Panc1 (cell line): ENCODE data around the gene MORN4.

Source experiments
- POLR2AphosphoS5 ChIP-seq: IDR thresholded peaks from 2 replicates; pipeline ENCODE4 v1.6.1; 2012; ENCODE audit warnings: mild to moderate bottlenecking, low read depth, low read length, moderate library complexity
- SIN3A ChIP-seq: IDR thresholded peaks from 2 replicates; pipeline ENCODE4 v1.6.1; 2012; ENCODE audit warnings: low read depth, mild to moderate bottlenecking, low read length, moderate library complexity, borderline replicate concordance; ENCODE audit not compliant: insufficient read depth
- TCF7L2 ChIP-seq: IDR thresholded peaks from 2 replicates; pipeline ENCODE4 v1.6.1; 2011; ENCODE audit warnings: mild to moderate bottlenecking, low read depth, low read length, inconsistent platforms
- TF ChIP-seq, protein P1 (sequence below): fragments of 450-650 bp; IDR thresholded peaks from 2 replicates; pipeline ENCODE4 v1.5.1; 2017; ENCODE audit warnings: mild to moderate bottlenecking
- TF ChIP-seq, protein P2 (sequence below), 2 experiments: IDR thresholded peaks; 2 replicates each; pipeline ENCODE4 v1.6.1; 2011 to 2012; ENCODE audit warnings: low read depth in 2 of 2, control low read depth in 1 of 2, low read length in 1 of 2, mild to moderate bottlenecking in 1 of 2, moderate library complexity in 1 of 2; ENCODE audit not compliant: insufficient read depth in 1 of 2

DNA sequence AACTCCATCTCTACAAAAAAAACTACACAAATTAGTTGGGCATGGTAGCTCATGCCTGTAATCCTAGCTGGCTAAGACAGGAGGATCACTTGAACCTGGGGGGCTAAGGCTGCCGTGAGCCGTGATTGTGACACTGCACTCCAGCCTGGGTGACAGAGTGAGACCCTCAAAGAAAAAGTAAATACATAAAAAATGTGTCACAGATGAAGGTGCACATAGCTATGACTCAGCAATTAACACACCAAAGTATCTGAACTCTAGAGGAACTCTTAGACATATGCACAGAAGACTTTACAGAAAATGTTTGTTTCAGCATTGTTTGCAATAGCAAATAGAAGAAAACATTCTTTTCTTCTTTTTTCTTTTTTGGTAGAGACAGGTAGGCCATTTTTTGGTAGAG is 35.5 kb downstream of the MORN4 start:
- TF ChIP-seq, protein P1, sequence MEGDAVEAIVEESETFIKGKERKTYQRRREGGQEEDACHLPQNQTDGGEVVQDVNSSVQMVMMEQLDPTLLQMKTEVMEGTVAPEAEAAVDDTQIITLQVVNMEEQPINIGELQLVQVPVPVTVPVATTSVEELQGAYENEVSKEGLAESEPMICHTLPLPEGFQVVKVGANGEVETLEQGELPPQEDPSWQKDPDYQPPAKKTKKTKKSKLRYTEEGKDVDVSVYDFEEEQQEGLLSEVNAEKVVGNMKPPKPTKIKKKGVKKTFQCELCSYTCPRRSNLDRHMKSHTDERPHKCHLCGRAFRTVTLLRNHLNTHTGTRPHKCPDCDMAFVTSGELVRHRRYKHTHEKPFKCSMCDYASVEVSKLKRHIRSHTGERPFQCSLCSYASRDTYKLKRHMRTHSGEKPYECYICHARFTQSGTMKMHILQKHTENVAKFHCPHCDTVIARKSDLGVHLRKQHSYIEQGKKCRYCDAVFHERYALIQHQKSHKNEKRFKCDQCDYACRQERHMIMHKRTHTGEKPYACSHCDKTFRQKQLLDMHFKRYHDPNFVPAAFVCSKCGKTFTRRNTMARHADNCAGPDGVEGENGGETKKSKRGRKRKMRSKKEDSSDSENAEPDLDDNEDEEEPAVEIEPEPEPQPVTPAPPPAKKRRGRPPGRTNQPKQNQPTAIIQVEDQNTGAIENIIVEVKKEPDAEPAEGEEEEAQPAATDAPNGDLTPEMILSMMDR = no peak
- no peak for TF ChIP-seq POLR2AphosphoS5
- TF ChIP-seq, protein P2, sequence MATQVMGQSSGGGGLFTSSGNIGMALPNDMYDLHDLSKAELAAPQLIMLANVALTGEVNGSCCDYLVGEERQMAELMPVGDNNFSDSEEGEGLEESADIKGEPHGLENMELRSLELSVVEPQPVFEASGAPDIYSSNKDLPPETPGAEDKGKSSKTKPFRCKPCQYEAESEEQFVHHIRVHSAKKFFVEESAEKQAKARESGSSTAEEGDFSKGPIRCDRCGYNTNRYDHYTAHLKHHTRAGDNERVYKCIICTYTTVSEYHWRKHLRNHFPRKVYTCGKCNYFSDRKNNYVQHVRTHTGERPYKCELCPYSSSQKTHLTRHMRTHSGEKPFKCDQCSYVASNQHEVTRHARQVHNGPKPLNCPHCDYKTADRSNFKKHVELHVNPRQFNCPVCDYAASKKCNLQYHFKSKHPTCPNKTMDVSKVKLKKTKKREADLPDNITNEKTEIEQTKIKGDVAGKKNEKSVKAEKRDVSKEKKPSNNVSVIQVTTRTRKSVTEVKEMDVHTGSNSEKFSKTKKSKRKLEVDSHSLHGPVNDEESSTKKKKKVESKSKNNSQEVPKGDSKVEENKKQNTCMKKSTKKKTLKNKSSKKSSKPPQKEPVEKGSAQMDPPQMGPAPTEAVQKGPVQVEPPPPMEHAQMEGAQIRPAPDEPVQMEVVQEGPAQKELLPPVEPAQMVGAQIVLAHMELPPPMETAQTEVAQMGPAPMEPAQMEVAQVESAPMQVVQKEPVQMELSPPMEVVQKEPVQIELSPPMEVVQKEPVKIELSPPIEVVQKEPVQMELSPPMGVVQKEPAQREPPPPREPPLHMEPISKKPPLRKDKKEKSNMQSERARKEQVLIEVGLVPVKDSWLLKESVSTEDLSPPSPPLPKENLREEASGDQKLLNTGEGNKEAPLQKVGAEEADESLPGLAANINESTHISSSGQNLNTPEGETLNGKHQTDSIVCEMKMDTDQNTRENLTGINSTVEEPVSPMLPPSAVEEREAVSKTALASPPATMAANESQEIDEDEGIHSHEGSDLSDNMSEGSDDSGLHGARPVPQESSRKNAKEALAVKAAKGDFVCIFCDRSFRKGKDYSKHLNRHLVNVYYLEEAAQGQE (IDR thresholded peaks at IDR 0.05; ENCODE audit: insufficient read depth in 1 of 2, low read depth in 2 of 2, low read length in 1 of 2) = no peak
- TF ChIP-seq TCF7L2 = no peak
- no peak for TF ChIP-seq SIN3A
